MCF 10A (cell line): ENCODE measurements around the gene ZNF107. TPM values are rescaled to one million over a fixed set of nuclear protein-coding genes. Genes with fewer than 3 reads are reported as not detected.

Experiments used
- BruUV-seq: library from RNA; stranded (reverse); fragments of 400-500 nt; replicated peaks from 2 replicates; lab custom pipeline; 2021; lab: Mats Ljungman, UMichigan
- CTCF ChIA-PET: fragments of 300-600 bp; sonication (Branson Sonifier 250); formaldehyde crosslinking; extraction: SDS; loops from one replicate; lab custom pipeline; 2021; ENCODE audit warnings: antibody characterized with exemption, inconsistent platforms; lab: Yijun Ruan, JAX
- POLR2A ChIA-PET: fragments of 300-600, 350-650 bp; sonication (Branson Sonifier 250); formaldehyde crosslinking; extraction: SDS; loops from one replicate; lab custom pipeline; 2020; ENCODE audit warnings: antibody characterized with exemption, inconsistent platforms; lab: Yijun Ruan, JAX
- DNase-seq: peaks from one replicate; pipeline ENCODE4 v3.0.0-alpha.2; 2018; ENCODE audit not compliant: unreplicated experiment
- H3K27ac Mint-ChIP-seq: one replicate; pipeline ENCODE4 v1.8.0; 2022; ENCODE audit warnings: mild to moderate bottlenecking, low read depth, mixed read lengths; ENCODE audit not compliant: unreplicated experiment
- H3K27me3 Mint-ChIP-seq: one replicate; pipeline ENCODE4 v1.8.0; 2022; ENCODE audit warnings: mixed read lengths; ENCODE audit not compliant: insufficient read depth, unreplicated experiment
- H3K36me3 Mint-ChIP-seq: one replicate; pipeline ENCODE4 v1.8.0; 2022; ENCODE audit warnings: mild to moderate bottlenecking, moderate library complexity, mixed read lengths; ENCODE audit not compliant: insufficient read depth, unreplicated experiment
- H3K4me1 Mint-ChIP-seq: one replicate; pipeline ENCODE4 v1.8.0; 2022; ENCODE audit warnings: mixed read lengths; ENCODE audit not compliant: insufficient read depth, unreplicated experiment
- H3K4me3 Mint-ChIP-seq: one replicate; pipeline ENCODE4 v1.8.0; 2022; ENCODE audit warnings: mild to moderate bottlenecking, moderate library complexity, mixed read lengths; ENCODE audit not compliant: unreplicated experiment
- H3K9me3 Mint-ChIP-seq: one replicate; pipeline ENCODE4 v1.8.0; 2022; ENCODE audit warnings: mixed read lengths; ENCODE audit not compliant: unreplicated experiment
- CTCF ChIP-seq: fragments of 200-600 bp; IDR thresholded peaks from one replicate; pipeline ENCODE4 v1.8.0; 2022; ENCODE audit warnings: antibody characterized with exemption, mild to moderate bottlenecking; ENCODE audit not compliant: unreplicated experiment
- intact Hi-C: fragments of 100-400 bp; cut with micrococcal nuclease; formaldehyde crosslinking; loops from 2 replicates; pipeline ENCODE4 v1.14.1; 2022
- microRNA-seq: library from miRNA; unstranded; fragments of <30 nt; microRNA quantifications from one replicate; pipeline ENCODE4 v1.2.0, GENCODE V29; 2022
- total RNA-seq: library from RNA; stranded (reverse); gene quantifications from 2 replicates; pipeline ENCODE4 v1.2.3, GENCODE V29; 2022

Gene ZNF107
- total RNA-seq, 1 experiment from 2014 or later: 4.6 TPM

DNA sequence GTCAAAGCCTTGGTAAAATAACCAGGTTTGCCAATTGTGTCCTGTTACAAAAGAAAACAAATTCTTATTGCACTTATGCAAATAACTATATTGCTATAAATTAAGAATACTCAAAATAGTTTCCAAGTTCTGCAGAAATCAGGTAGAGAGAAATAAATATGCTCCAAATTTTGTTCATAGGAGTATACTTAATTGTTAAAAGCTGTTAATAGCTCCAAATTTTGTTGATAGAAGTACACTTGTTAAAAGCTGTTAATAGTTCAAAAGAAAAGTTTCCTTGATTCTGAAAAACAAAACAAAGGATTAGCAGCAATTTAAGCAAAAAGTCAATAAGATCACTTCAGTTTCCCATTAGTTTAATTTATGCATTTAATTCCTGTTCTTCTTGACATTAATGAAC lies 81.9 kb downstream of the ZNF107 start:
- H3K9me3 Mint-ChIP-seq: no peaks in the 10 kb centered on the region
- POLR2A ChIA-PET: no interaction called here
- H3K4me3 Mint-ChIP-seq: no peak overlapping the region
- DNase-seq: no peak
- H3K27ac Mint-ChIP-seq: no peak overlapping the region
- intact Hi-C loops: no loop called here
- H3K27me3 Mint-ChIP-seq: no peaks in the 10 kb centered on the region
- peaks cover 6% of the 10 kb centered on the region for H3K36me3 Mint-ChIP-seq
- no peaks in the 10 kb centered on the region for H3K4me1 Mint-ChIP-seq
- no peak for TF ChIP-seq CTCF
- BruUV-seq: no TSS peak
- CTCF ChIA-PET: interaction anchor here (0.6 kb wide), 1 partner anchor 191 kb away, joined by 3 read pairs; no protein-coding TSS in a partner anchor

DNA sequence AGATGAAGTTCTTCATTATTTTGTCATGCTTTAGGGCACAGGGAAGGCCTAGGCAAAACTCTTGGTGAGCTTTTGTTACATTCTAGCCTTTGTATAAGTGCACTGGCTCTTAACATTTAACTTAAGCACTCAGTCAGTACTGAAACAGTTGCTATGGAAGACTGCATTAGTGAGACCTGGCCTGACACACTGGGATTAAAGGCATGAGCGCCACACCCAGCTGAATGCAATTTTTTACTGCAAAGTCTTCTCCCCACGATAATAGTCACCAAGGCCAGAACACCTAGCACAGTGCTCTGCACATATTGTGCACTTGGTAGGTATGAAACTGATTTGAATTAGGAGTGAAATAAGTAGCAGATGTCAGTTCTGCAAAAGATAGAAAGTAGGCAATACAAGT lies 87.1 kb downstream of the ZNF107 start:
- Mint-ChIP-seq H3K4me3 (no peak overlapping the region), H3K27me3 (no peaks in the 10 kb centered on the region), H3K36me3 (no peaks in the 10 kb centered on the region), H3K9me3 (no peaks in the 10 kb centered on the region), H3K4me1 (no peaks in the 10 kb centered on the region), H3K27ac (no peak overlapping the region)
- no peak for DNase-seq
- intact Hi-C loops: no loop called here
- CTCF ChIA-PET: interaction anchor here (0.6 kb wide), 1 partner anchor 23 kb away, joined by 3 read pairs; no protein-coding TSS in a partner anchor
- POLR2A ChIA-PET: no interaction called here
- no TSS peak for BruUV-seq
- no peak for TF ChIP-seq CTCF

GRCh38 chr7:64755865-64756264 lies 89.9 kb downstream of the ZNF107 start:
- H3K4me1 Mint-ChIP-seq: no peaks in the 10 kb centered on the region
- DNase-seq: no peak
- no TSS peak for BruUV-seq
- H3K9me3 Mint-ChIP-seq: no peaks in the 10 kb centered on the region
- ChIA-PET POLR2A (no interaction called here), CTCF (no interaction called here)
- H3K36me3 Mint-ChIP-seq: no peaks in the 10 kb centered on the region
- H3K27ac Mint-ChIP-seq: no peak overlapping the region
- TF ChIP-seq CTCF: no peak
- no peak overlapping the region for H3K4me3 Mint-ChIP-seq
- intact Hi-C loops: no loop called here
- no peaks in the 10 kb centered on the region for H3K27me3 Mint-ChIP-seq

DNA sequence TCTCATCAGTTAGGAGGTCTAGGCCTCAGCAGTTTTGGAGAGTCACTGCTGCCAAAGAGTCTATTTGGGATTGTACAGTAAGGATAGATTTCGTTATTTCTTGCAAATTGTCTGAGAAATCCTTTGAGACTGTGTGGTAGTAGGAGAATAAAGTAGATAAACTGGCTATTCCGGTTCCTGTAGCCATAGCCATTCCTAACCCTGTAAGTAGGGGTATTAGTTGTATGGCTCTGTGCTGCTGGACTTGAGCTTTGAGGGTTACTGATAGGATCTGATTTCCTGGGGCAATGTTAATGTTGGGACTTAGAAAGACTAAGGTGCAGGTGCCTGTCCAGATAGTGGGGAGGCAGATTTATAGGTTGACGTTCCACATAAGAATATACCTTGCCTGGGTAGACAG lies 92.2 kb downstream of the ZNF107 start:
- no peak for DNase-seq
- ChIA-PET CTCF (interaction anchor here (1.1 kb wide), 1 partner anchor 9 kb away, joined by 4 read pairs; no protein-coding TSS in a partner anchor), POLR2A (no interaction called here)
- Mint-ChIP-seq H3K9me3 (no peaks in the 10 kb centered on the region), H3K36me3 (no peaks in the 10 kb centered on the region), H3K27me3 (no peaks in the 10 kb centered on the region), H3K4me1 (no peaks in the 10 kb centered on the region), H3K4me3 (no peak overlapping the region), H3K27ac (no peak overlapping the region)
- no TSS peak for BruUV-seq
- intact Hi-C loops: no loop called here
- no peak for TF ChIP-seq CTCF

Small RNA genes within 50 kb of the gene (microRNA-seq; reads per million reads assigned to microRNA genes)
- not detected for gene MIR6839

Other genes with a start within 250 kb of the ZNF107 start
- 6.0 and 11.7 TPM in 2 replicates for gene ZNF680, start 103.1 kb upstream of the ZNF107 start, total RNA-seq
- 3.3 and 5.4 TPM in 2 replicates for gene ZNF138, start 128.3 kb downstream of the ZNF107 start, total RNA-seq
- 2.2 and 2.5 TPM in 2 replicates for gene ZNF273, start 237.1 kb downstream of the ZNF107 start, total RNA-seq